Panc1 (cell line): ENCODE measurements around the gene FBXO36.

Source experiments
- CTCF ChIP-seq: fragments of 450-650 bp; IDR thresholded peaks from 2 replicates; pipeline ENCODE4 v1.5.1; 2017; ENCODE audit warnings: mild to moderate bottlenecking
- POLR2AphosphoS5 ChIP-seq: IDR thresholded peaks from 2 replicates; pipeline ENCODE4 v1.6.1; 2012; ENCODE audit warnings: mild to moderate bottlenecking, low read depth, low read length, moderate library complexity
- SIN3A ChIP-seq: IDR thresholded peaks from 2 replicates; pipeline ENCODE4 v1.6.1; 2012; ENCODE audit warnings: low read depth, mild to moderate bottlenecking, low read length, moderate library complexity, borderline replicate concordance; ENCODE audit not compliant: insufficient read depth

- TF ChIP-seq CTCF: no peak
- no peak for TF ChIP-seq POLR2AphosphoS5
- TF ChIP-seq SIN3A: no peak
Measured at GRCh38 chr2:229937537-229937936, 15.2 kb downstream of the FBXO36 start.
